ENCODE data around the gene KIF13A. TPM values are rescaled to one million over a fixed set of nuclear protein-coding genes. Genes with fewer than 3 reads are reported as not detected.

KIF13A gene
- total RNA-seq, 1 experiment from 2014 or later, result 19.7 TPM

GRCh38 chr6:17994019-17994418 lies 6.6 kb upstream of the KIF13A start:
- no peak for DNase-seq (ENCODE audit: low spot score)
- no peaks in the 10 kb centered on the region for H3K4me1 ChIP-seq (ENCODE audit: insufficient read depth, low read length, poor library complexity, severe bottlenecking)
- POLR2A ChIA-PET (ENCODE audit: low non-redundant PET), result no interaction called here
- TF ChIP-seq CTCF (conservative IDR thresholded peaks at IDR 0.05; ENCODE audit: low read depth, low read length) (no peak), EZH2 (IDR thresholded peaks at IDR 0.05; ENCODE audit: borderline replicate concordance, low read depth, low read length, poor library complexity, severe bottlenecking) (no peak)
- no peaks in the 10 kb centered on the region for H3K9me3 ChIP-seq (ENCODE audit: low read depth, low read length, poor library complexity, severe bottlenecking)
- no peaks in the 10 kb centered on the region for H3K27me3 ChIP-seq (replicated peaks; ENCODE audit: insufficient read depth, low read depth, low read length, poor library complexity)
- H3K27ac ChIP-seq (ENCODE audit: low read depth, low read length, poor library complexity, severe bottlenecking), result no peak overlapping the region
- BruUV-seq (replicated peaks), result no TSS peak
- no peak overlapping the region for H3K4me3 ChIP-seq (ENCODE audit: low read depth, low read length, poor library complexity, severe bottlenecking)
- no peaks in the 10 kb centered on the region for H3K36me3 ChIP-seq (ENCODE audit: insufficient read depth, low read length, poor library complexity, severe bottlenecking)
- CTCF ChIA-PET, result no interaction called here
- intact Hi-C loops (cut with micrococcal nuclease; ENCODE audit: unreplicated experiment), result no loop called here

- no peak for DNase-seq (ENCODE audit: low spot score)
- H3K4me1 ChIP-seq (ENCODE audit: insufficient read depth, low read length, poor library complexity, severe bottlenecking), result peaks cover 17% of the 10 kb centered on the region
- CTCF ChIA-PET, result no interaction called here
- H3K27ac ChIP-seq (ENCODE audit: low read depth, low read length, poor library complexity, severe bottlenecking), result peak overlapping the region; percentile 79
- TF ChIP-seq EZH2 (IDR thresholded peaks at IDR 0.05; ENCODE audit: borderline replicate concordance, low read depth, low read length, poor library complexity, severe bottlenecking) (no peak), CTCF (conservative IDR thresholded peaks at IDR 0.05; ENCODE audit: low read depth, low read length) (no peak)
- POLR2A ChIA-PET (ENCODE audit: low non-redundant PET), result no interaction called here
- H3K4me3 ChIP-seq (ENCODE audit: low read depth, low read length, poor library complexity, severe bottlenecking), result peak overlapping the region; percentile 65
- H3K27me3 ChIP-seq (replicated peaks; ENCODE audit: insufficient read depth, low read depth, low read length, poor library complexity), result no peaks in the 10 kb centered on the region
- intact Hi-C loops (cut with micrococcal nuclease; ENCODE audit: unreplicated experiment), result loop anchor here (2.0 to 5.0 kb wide), 2 partner anchors 134 to 171 kb away; partner anchors contain the start of gene NHLRC1
- BruUV-seq (replicated peaks), result no TSS peak
- no peaks in the 10 kb centered on the region for H3K9me3 ChIP-seq (ENCODE audit: low read depth, low read length, poor library complexity, severe bottlenecking)
- H3K36me3 ChIP-seq (ENCODE audit: insufficient read depth, low read length, poor library complexity, severe bottlenecking), result no peaks in the 10 kb centered on the region
Measured at GRCh38 chr6:17988422-17988944, 1.0 kb upstream of the KIF13A start.

- no TSS peak for BruUV-seq (replicated peaks)
- TF ChIP-seq CTCF (conservative IDR thresholded peaks at IDR 0.05; ENCODE audit: low read depth, low read length) (no peak), EZH2 (IDR thresholded peaks at IDR 0.05; ENCODE audit: borderline replicate concordance, low read depth, low read length, poor library complexity, severe bottlenecking) (no peak)
- Histone ChIP-seq H3K4me1 (ENCODE audit: insufficient read depth, low read length, poor library complexity, severe bottlenecking) (peaks cover 17% of the 10 kb centered on the region), H3K27me3 (replicated peaks; ENCODE audit: insufficient read depth, low read depth, low read length, poor library complexity) (no peaks in the 10 kb centered on the region), H3K9me3 (ENCODE audit: low read depth, low read length, poor library complexity, severe bottlenecking) (no peaks in the 10 kb centered on the region), H3K36me3 (ENCODE audit: insufficient read depth, low read length, poor library complexity, severe bottlenecking) (no peaks in the 10 kb centered on the region), H3K27ac (ENCODE audit: low read depth, low read length, poor library complexity, severe bottlenecking) (peak overlapping the region; percentile 79), H3K4me3 (ENCODE audit: low read depth, low read length, poor library complexity, severe bottlenecking) (peak overlapping the region; percentile 65)
- peak; percentile 79 for DNase-seq (ENCODE audit: low spot score)
- intact Hi-C loops (cut with micrococcal nuclease; ENCODE audit: unreplicated experiment), result loop anchor here (2.0 to 5.0 kb wide), 2 partner anchors 135 to 171 kb away; partner anchors contain the start of gene NHLRC1
- POLR2A ChIA-PET (ENCODE audit: low non-redundant PET), result interaction anchor here (0.6 kb wide), 1 partner anchor 21 kb away, joined by 5 read pairs; no protein-coding TSS in a partner anchor
- CTCF ChIA-PET, result no interaction called here
Measured at GRCh38 chr6:17987697-17988421, 424 bp upstream of the KIF13A start.

Measured in A673 (cell line).